HepG2 (cell line): Measurements from ENCODE around the gene C1QL4. TPM values are rescaled to one million over a fixed set of nuclear protein-coding genes. Genes with fewer than 3 reads are reported as not detected.

Experiments
- ATAC-seq: fragments of 200-7000 bp; cut with Tn5 transposase; 3 replicates; pipeline ENCODE4 v1.9.1; 2020; ENCODE audit warnings: mild to moderate bottlenecking, moderate library complexity
- BruUV-seq: library from RNA; stranded (reverse); fragments of 400-500 nt; replicated peaks from 2 replicates; lab custom pipeline; 2021; lab: Mats Ljungman, UMichigan
- CTCF ChIA-PET: fragments of 300-600 bp; formaldehyde crosslinking; extraction: SDS; loops from one replicate; lab custom pipeline; 2021; ENCODE audit warnings: low total read pairs, inconsistent platforms, low intra/inter-chr PET ratio; lab: Yijun Ruan, JAX
- POLR2A ChIA-PET: fragments of 350-600 bp; sonication (Branson Sonifier 250); formaldehyde crosslinking; loops from one replicate; lab custom pipeline; 2020; ENCODE audit warnings: antibody characterized with exemption, inconsistent platforms; lab: Yijun Ruan, JAX
- DNase-seq: peaks from one replicate; pipeline ENCODE4 v3.0.0-alpha.2; 2015; ENCODE audit warnings: low spot score
- FAIRE-seq: peaks from 3 replicates; lab custom pipeline; 2011; peaks lifted over from hg19 to GRCh38; lab: Jason Lieb, UNC
- H2AFZ ChIP-seq: one replicate; pipeline ENCODE4 v1.6.1; 2011; ENCODE audit warnings: low read length, inconsistent platforms
- H3K27ac ChIP-seq: fragments of 300-600 bp; 3 replicates; pipeline ENCODE4 v1.8.0; 2011; ENCODE audit warnings: mixed run types, mild to moderate bottlenecking, mixed read lengths, low read length, inconsistent platforms; ENCODE audit not compliant: insufficient read depth; ENCODE audit errors: extremely low read length
- H3K27me3 ChIP-seq, 2 experiments: fragments of 200-600 bp in 1 of 2; 2 replicates in 1 of 2; 3 replicates in 1 of 2; pipeline versions ENCODE4 v1.6.0 to v1.8.0; 2011; ENCODE audit warnings: low read length in 2 of 2, mild to moderate bottlenecking in 2 of 2, moderate library complexity in 2 of 2, inconsistent platforms in 1 of 2; ENCODE audit not compliant: insufficient read depth in 2 of 2, control insufficient read depth in 1 of 2
- H3K36me3 ChIP-seq, 2 experiments: fragments of 200-600 bp in 1 of 2; replicated peaks in 1 of 2; 2 replicates in 1 of 2; 3 replicates in 1 of 2; pipeline versions ENCODE4 v1.5.1 to v1.8.0; 2011; ENCODE audit warnings: low read length in 2 of 2, inconsistent platforms in 1 of 2; ENCODE audit not compliant: insufficient read depth in 2 of 2, control insufficient read depth in 1 of 2
- H3K4me1 ChIP-seq: 2 replicates; pipeline ENCODE4 v1.5.1; 2012; ENCODE audit warnings: low read length, inconsistent platforms; ENCODE audit not compliant: insufficient read depth
- H3K4me2 ChIP-seq: 2 replicates; pipeline ENCODE4 v1.6.0; 2011; ENCODE audit warnings: low read depth, low read length, inconsistent platforms
- H3K4me3 ChIP-seq, 3 experiments: fragments of 200-600 bp in 1 of 3; sonication (generic), shearing (Covaris generic) in 1 of 3; replicated peaks in 1 of 3; 2 replicates each; pipeline ENCODE4 v1.5.1; 2011 to 2016; ENCODE audit warnings: low read length in 3 of 3, inconsistent platforms in 2 of 3, low read depth in 2 of 3, mild to moderate bottlenecking in 2 of 3, control low read depth in 1 of 3, mixed read lengths in 1 of 3; ENCODE audit not compliant: insufficient read depth in 1 of 3
- H3K79me2 ChIP-seq: one replicate; pipeline ENCODE4 v1.6.1; 2011; ENCODE audit warnings: low read length, inconsistent platforms; ENCODE audit not compliant: insufficient read depth
- H3K9ac ChIP-seq: 2 replicates; pipeline ENCODE4 v1.6.0; 2011; ENCODE audit warnings: mild to moderate bottlenecking, low read depth, low read length, inconsistent platforms; ENCODE audit not compliant: insufficient read depth
- H3K9me3 ChIP-seq: 2 replicates; pipeline ENCODE4 v1.5.1; 2012; ENCODE audit warnings: mild to moderate bottlenecking, low read length
- H4K20me1 ChIP-seq: 2 replicates; pipeline ENCODE4 v1.6.0; 2011; ENCODE audit warnings: inconsistent platforms, mild to moderate bottlenecking, low read length, moderate library complexity; ENCODE audit not compliant: insufficient read depth
- ATF7-NPFF ChIP-seq: sonication (generic); formaldehyde crosslinking; IDR thresholded peaks from 2 replicates; pipeline ENCODE4 v1.8.1; 2023; ENCODE audit warnings: mild to moderate bottlenecking, low read depth, missing genetic modification reagents, moderate library complexity
- E2F2 ChIP-seq: sonication (generic); formaldehyde crosslinking; IDR thresholded peaks from 2 replicates; pipeline ENCODE4 v1.4.0; 2020; ENCODE audit warnings: missing genetic modification reagents, borderline replicate concordance
- MNT ChIP-seq: fragments of 450-650 bp; IDR thresholded peaks from 2 replicates; pipeline ENCODE4 v1.6.1; 2016
- MXD4 ChIP-seq: IDR thresholded peaks from 2 replicates; pipeline ENCODE4 v1.6.1; 2016; ENCODE audit warnings: mild to moderate bottlenecking, missing biosample characterization, missing genetic modification reagents
- SAP130 ChIP-seq: IDR thresholded peaks from 2 replicates; pipeline ENCODE4 v1.6.1; 2016; ENCODE audit warnings: low read depth
- SMAD9 ChIP-seq: sonication (generic); formaldehyde crosslinking; IDR thresholded peaks from 2 replicates; pipeline ENCODE4 v1.5.1; 2020; ENCODE audit warnings: mild to moderate bottlenecking, missing genetic modification reagents
- THAP8 ChIP-seq: sonication (generic); formaldehyde crosslinking; IDR thresholded peaks from 2 replicates; pipeline ENCODE4 v1.5.1; 2020; ENCODE audit warnings: missing genetic modification reagents, mild to moderate bottlenecking, borderline replicate concordance
- ZBTB33 ChIP-seq: sonication (generic); formaldehyde crosslinking; IDR thresholded peaks from 2 replicates; pipeline ENCODE4 v1.4.0; 2020; ENCODE audit warnings: missing genetic modification reagents
- ZHX1 ChIP-seq: sonication (generic); formaldehyde crosslinking; IDR thresholded peaks from 2 replicates; pipeline ENCODE4 v1.8.1; 2022; ENCODE audit warnings: low read depth, mild to moderate bottlenecking, missing genetic modification reagents
- ZNF264 ChIP-seq: sonication (generic); formaldehyde crosslinking; IDR thresholded peaks from 2 replicates; pipeline ENCODE4 v1.4.0; 2020; ENCODE audit warnings: missing genetic modification reagents
- WGBS: methylation state at CpG from one replicate; pipeline ENCODE4 v1.1.6; 2017; ENCODE audit warnings: low lambda C conversion rate; 5-methylcytosine and 5-hydroxymethylcytosine counted together
- in situ Hi-C: cut with HindIII; loops from 2 replicates; pipeline ENCODE4 v1.10.0; 2017; ENCODE audit warnings: low pct_unique_long_range_greater_than_20kb; ENCODE audit not compliant: extremely low pct_ligation_motif_present
- intact Hi-C: fragments of 100-400 bp; cut with micrococcal nuclease; formaldehyde crosslinking; loops from one replicate; pipeline ENCODE4 v1.10.0; 2022; ENCODE audit not compliant: unreplicated experiment
- polyA plus RNA-seq, 8 experiments: library from polyadenylated mRNA; depleted of rRNA in 3 of 8; stranded (reverse) in 7 of 8; unstranded in 1 of 8; fragments of >200 nt; fragmentation: Illumina TruSeq in 4 of 8; extraction: Trizol in 4 of 8; gene quantifications; 2 replicates each; pipeline versions ENCODE4 v1.2.1 to v1.2.3, GENCODE V29; 2011 to 2016; ENCODE audit warnings: low read depth in 4 of 8, missing spikeins in 1 of 8, mixed read lengths in 1 of 8; ENCODE audit not compliant: insufficient read depth in 1 of 8
- total RNA-seq, 5 experiments: library from RNA; depleted of rRNA; stranded (reverse); fragments of >200 nt; fragmentation: Illumina TruSeq; extraction: Trizol; gene quantifications; 2 replicates each; pipeline ENCODE4 v1.2.3, GENCODE V29; 2016; ENCODE audit warnings: low read depth in 1 of 5

The C1QL4 gene
- total and polyA plus RNA-seq, 2 of the 13 experiments (the other 11 are each of a cell fraction or from before 2014, with no cell fraction given) = 0.03 TPM; not detected in 1

- no peak for TF ChIP-seq ZHX1 (CRISPR knock-in tag)
- no peak for TF ChIP-seq ZNF264 (CRISPR knock-in tag)
- no peak for TF ChIP-seq ATF7-NPFF (CRISPR knock-in tag)
- TF ChIP-seq E2F2 (CRISPR knock-in tag) = no peak
- TF ChIP-seq SMAD9 (CRISPR knock-in tag) = no peak
Measured at GRCh38 chr12:49338830-49339463, 2.0 kb upstream of the C1QL4 start (continued).

GRCh38 chr12:49335955-49336644 is 888 bp downstream of the C1QL4 start:
- CTCF ChIA-PET = interaction anchor here (1.3 kb wide), 2 partner anchors 12 to 47 kb away, joined by 4 to 5 read pairs; no protein-coding TSS in a partner anchor
- Histone ChIP-seq H2AFZ (no peak overlapping the region), H3K4me2 (peak overlapping the region; percentile 85; the same call in 1 of the 2 replicates), H3K79me2 (no peaks in the 10 kb centered on the region), H3K9ac (no peak overlapping the region), H3K36me3 (peaks cover 1 to 2% of the 10 kb centered on the region in 2 experiments; a peak in 2 of 5 replicates), H3K9me3 (no peaks in the 10 kb centered on the region), H3K4me1 (peaks cover 28% of the 10 kb centered on the region), H4K20me1 (no peaks in the 10 kb centered on the region), H3K27ac (no peak overlapping the region), H3K27me3 (peaks cover 4 to 55% of the 10 kb centered on the region in 2 experiments; a peak in 4 of 5 replicates), H3K4me3 (peak overlapping the region in 1 of 3 experiments; percentile 73; a peak in 2 of 6 replicates)
- FAIRE-seq (no peak), DNase-seq (no peak), ATAC-seq (no peak)
- in situ Hi-C loops = no loop called here
- TF ChIP-seq SAP130 (no peak), MNT (peak; percentile 50), ZBTB33 (CRISPR knock-in tag) (peak; percentile 34; the same call in 1 of the 2 replicates), MXD4 (CRISPR knock-in tag) (no peak), THAP8 (CRISPR knock-in tag) (no peak)
- BruUV-seq = no TSS peak
- 84% methylated on average over 25 of the region's 72 CpGs for WGBS
- POLR2A ChIA-PET = interaction anchor here (1.5 kb wide), 1 partner anchor 405 kb away, joined by 3 read pairs; the partner anchor contains the start of gene TMBIM6
- intact Hi-C loops = no loop called here
